GM03348 (cell line): Measurements from ENCODE around the gene LTF.
"Not testable (repeated sequence)": the region's sequence is repeated elsewhere in the genome, so short reads cannot be mapped to it uniquely, and the experiment has no call there.

Experiments
- DNase-seq: peaks from one replicate; pipeline ENCODE4 v3.0.0; 2012; ENCODE audit warnings: low spot score

The LTF gene

GRCh38 chr3:46393554-46394434 is 70.9 kb downstream of the LTF start:
- no peak for DNase-seq

DNA sequence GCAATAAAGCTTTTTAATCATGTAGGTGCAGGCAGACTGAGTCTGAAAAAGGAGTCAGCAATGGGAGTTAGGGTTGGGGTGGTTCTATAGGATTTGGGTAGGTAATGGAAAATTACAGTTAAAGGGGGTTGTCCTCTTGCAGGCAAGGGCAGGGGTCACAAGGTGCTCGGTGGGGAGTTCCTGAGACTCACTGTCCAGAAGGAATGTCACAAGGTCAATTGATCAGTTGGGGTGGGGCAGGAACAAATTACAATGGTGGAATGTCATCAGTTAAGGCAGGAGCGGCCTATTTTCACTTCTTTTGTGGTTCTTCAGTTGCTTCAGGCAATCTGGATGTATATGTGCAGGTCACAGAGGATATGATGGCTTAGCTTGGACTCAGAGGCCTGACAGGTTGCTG is 71.7 kb downstream of the LTF start:
- no peak for DNase-seq

DNA sequence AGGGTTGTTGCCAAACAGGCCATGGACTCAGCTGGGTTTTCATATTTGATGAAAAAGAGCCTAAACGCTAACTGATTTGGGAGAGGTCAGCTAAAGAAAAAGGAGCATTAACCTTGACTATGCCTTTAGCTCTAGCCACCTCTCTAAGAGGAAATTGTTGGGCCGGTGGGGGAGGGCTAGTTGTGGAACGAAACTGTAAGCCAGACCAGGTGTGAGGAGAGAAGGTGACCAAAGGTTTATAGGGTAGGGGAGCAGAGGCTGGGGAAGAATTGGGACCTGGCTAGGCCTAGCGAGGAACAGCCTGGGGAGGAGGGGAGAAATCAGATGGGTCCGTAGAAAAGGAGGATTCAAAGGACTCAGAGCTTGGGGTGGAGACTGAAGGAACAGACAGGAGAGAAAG is 73.2 kb downstream of the LTF start:
- DNase-seq = not testable (repeated sequence)

GRCh38 chr3:46389306-46389705 is 75.4 kb downstream of the LTF start:
- DNase-seq = no peak

DNA sequence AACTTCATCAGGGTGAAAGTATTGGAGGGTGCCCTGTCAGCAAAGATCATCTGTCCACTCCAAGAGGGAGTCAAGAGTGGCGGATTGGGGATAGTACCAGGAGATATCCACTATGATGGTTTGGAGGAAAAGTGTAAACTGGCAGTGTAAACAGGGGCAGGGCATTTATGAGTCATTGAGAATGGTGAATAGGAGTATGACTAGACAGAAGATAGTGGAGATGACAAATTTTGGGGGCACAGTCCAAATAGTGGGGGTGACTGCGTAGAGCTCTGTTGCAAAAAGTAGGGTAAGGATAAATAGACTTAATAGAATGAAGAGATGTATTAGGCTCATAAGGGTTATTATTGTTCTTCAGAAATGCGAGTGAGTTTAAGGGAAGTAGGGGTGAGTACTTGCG is 75.9 kb downstream of the LTF start:
- DNase-seq = not testable (repeated sequence)

GRCh38 chr3:46386205-46386604 is 78.5 kb downstream of the LTF start:
- no peak for DNase-seq
